HCT116 (cell line): ENCODE data around the gene ZNF93.

ENCODE experiments used
- CTCF ChIP-seq, 3 experiments: fragments of 200-600 bp in 1 of 3; sonication (generic) in 1 of 3; IDR thresholded peaks in 2 of 3; conservative IDR thresholded peaks in 1 of 3; 2 replicates each; pipeline ENCODE4 v1.5.1; 2012 to 2017; ENCODE audit warnings: low read depth in 2 of 3, low read length in 2 of 3, antibody characterized with exemption in 1 of 3, borderline replicate concordance in 1 of 3, control low read depth in 1 of 3, mild to moderate bottlenecking in 1 of 3, mixed read lengths in 1 of 3, mixed run types in 1 of 3, moderate library complexity in 1 of 3; ENCODE audit not compliant: insufficient read depth in 1 of 3
- EGR1 ChIP-seq: IDR thresholded peaks from 2 replicates; pipeline ENCODE4 v1.6.1; 2012; ENCODE audit warnings: low read depth
- EZH2 ChIP-seq: fragments of 200-600 bp; sonication (generic); IDR thresholded peaks from 2 replicates; pipeline ENCODE4 v1.6.1; 2017; ENCODE audit warnings: antibody characterized with exemption, mixed run types
- EZH2phosphoT487 ChIP-seq: fragments of 200-600 bp; IDR thresholded peaks from 2 replicates; pipeline ENCODE4 v1.6.1; 2018; ENCODE audit warnings: antibody characterized with exemption, borderline replicate concordance
- POLR2A ChIP-seq: IDR thresholded peaks from 2 replicates; pipeline ENCODE4 v1.7.0; 2011; ENCODE audit warnings: borderline replicate concordance; ENCODE audit not compliant: insufficient read depth, insufficient read length; ENCODE audit errors: extremely low read depth
- POLR2AphosphoS5 ChIP-seq: IDR thresholded peaks from 2 replicates; pipeline ENCODE4 v1.6.1; 2011; ENCODE audit warnings: mild to moderate bottlenecking, low read depth, low read length, moderate library complexity
- RAD21 ChIP-seq: IDR thresholded peaks from 2 replicates; pipeline ENCODE4 v1.6.1; 2012; ENCODE audit warnings: low read depth, mild to moderate bottlenecking
- REST ChIP-seq: IDR thresholded peaks from 2 replicates; pipeline ENCODE4 v1.6.1; 2012; ENCODE audit warnings: low read depth
- SP1 ChIP-seq: IDR thresholded peaks from 2 replicates; pipeline ENCODE4 v1.6.1; 2012; ENCODE audit warnings: low read depth
- SRF ChIP-seq: IDR thresholded peaks from 2 replicates; pipeline ENCODE4 v1.6.1; 2012; ENCODE audit warnings: low read depth
- TCF7L2 ChIP-seq: IDR thresholded peaks from 2 replicates; pipeline ENCODE4 v1.7.0; 2011; ENCODE audit warnings: borderline replicate concordance, inconsistent platforms; ENCODE audit not compliant: insufficient read depth, insufficient read length; ENCODE audit errors: extremely low read depth
- YY1 ChIP-seq: IDR thresholded peaks from 2 replicates; pipeline ENCODE4 v1.6.1; 2011; ENCODE audit warnings: low read length, low read depth, moderate library complexity, mild to moderate bottlenecking; ENCODE audit not compliant: insufficient replicate concordance; ENCODE audit errors: extremely low read depth
- ZNF274 ChIP-seq: fragments of 200-500 bp; sonication (Bioruptor generic); IDR thresholded peaks from 2 replicates; pipeline ENCODE4 v1.6.1; 2014; ENCODE audit warnings: mild to moderate bottlenecking, low read depth, low read length, inconsistent platforms

- TF ChIP-seq POLR2A, result no peak
- TF ChIP-seq ZNF274, result no peak
- no peak for TF ChIP-seq REST
- no peak for TF ChIP-seq EZH2
- TF ChIP-seq CTCF (IDR thresholded peaks at IDR 0.05 in 2 of 3, conservative IDR thresholded peaks at IDR 0.05 in 1 of 3; ENCODE audit: borderline replicate concordance in 1 of 3, insufficient read depth in 1 of 3, low read depth in 2 of 3, low read length in 2 of 3), result no peak
- no peak for TF ChIP-seq POLR2AphosphoS5
- no peak for TF ChIP-seq YY1
- no peak for TF ChIP-seq TCF7L2
- no peak for TF ChIP-seq EZH2phosphoT487
- no peak for TF ChIP-seq EGR1
- TF ChIP-seq SRF, result no peak
- TF ChIP-seq SP1, result no peak
- TF ChIP-seq RAD21, result no peak
These were observed 66.1 kb downstream of the ZNF93 start for GRCh38 chr19:19966862-19967261.
